ENCODE measurements around the gene WARS2.

The WARS2 gene

DNA sequence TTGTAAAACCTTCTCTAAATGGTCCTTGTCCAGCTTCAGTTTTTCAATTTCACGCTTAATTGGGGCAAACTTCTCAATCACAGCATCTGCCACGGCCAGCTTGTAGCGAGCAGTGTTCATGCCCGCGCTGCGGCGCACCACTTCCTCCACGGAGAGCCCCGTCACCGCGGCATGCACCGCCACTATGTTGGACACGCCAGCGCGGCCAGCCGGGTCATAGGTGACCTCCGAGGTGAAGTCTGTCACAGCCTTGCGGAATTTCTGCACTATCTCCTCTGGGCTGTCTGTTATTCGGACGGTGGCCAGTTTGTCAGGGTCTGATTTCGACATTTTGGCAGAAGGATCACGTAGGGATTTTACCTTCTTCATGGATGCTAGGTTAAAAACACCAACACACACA lies 107.5 kb downstream of the WARS2 start:
- H3K36me3 ChIP-seq (ENCODE audit: control insufficient read depth in 1 of 2, insufficient read depth in 2 of 2, low read length in 2 of 2), result peaks cover 0 to 3% of the 10 kb centered on the region in 2 experiments
- H3K14ac ChIP-seq (ENCODE audit: low read length), result no peak overlapping the region
- no peak overlapping the region for H2BK12ac ChIP-seq (ENCODE audit: low read length)
- no peak overlapping the region for H4K91ac ChIP-seq (ENCODE audit: low read depth, low read length)
- H3K9ac ChIP-seq (ENCODE audit: low read length), result no peak overlapping the region
- no peak overlapping the region for H2BK5ac ChIP-seq (ENCODE audit: low read depth, low read length, poor library complexity)
- H3K18ac ChIP-seq (ENCODE audit: low read length), result no peak overlapping the region
- H2AK5ac ChIP-seq (ENCODE audit: low read length), result no peak overlapping the region
- no peaks in the 10 kb centered on the region for H3K79me2 ChIP-seq (ENCODE audit: control insufficient read depth, insufficient read depth, low read length, poor library complexity)
- H3K23ac ChIP-seq (ENCODE audit: low read length), result no peak overlapping the region
- H3K27me3 ChIP-seq (ENCODE audit: insufficient read depth, low read length), result no peaks in the 10 kb centered on the region
- peaks cover 0 to 2% of the 10 kb centered on the region in 2 experiments for H3K4me1 ChIP-seq (ENCODE audit: control insufficient read depth in 1 of 2, insufficient read depth in 2 of 2, low read length in 2 of 2)
- H3K27ac ChIP-seq (ENCODE audit: low read depth, low read length), result no peak overlapping the region
- H3K79me1 ChIP-seq (ENCODE audit: low read length), result no peaks in the 10 kb centered on the region
- H3K4me3 ChIP-seq (ENCODE audit: low read depth, low read length), result no peak overlapping the region
- H3K9me3 ChIP-seq (ENCODE audit: insufficient read depth, low read depth, low read length), result no peaks in the 10 kb centered on the region
- H2AFZ ChIP-seq (ENCODE audit: insufficient read depth, low read length, poor library complexity), result no peak overlapping the region
- no peak overlapping the region for H4K8ac ChIP-seq (ENCODE audit: low read depth, low read length)
- H2BK120ac ChIP-seq (ENCODE audit: insufficient read depth, low read length, poor library complexity), result no peak overlapping the region
- peak; percentile 62 to 87 for DNase-seq
- H3K4me2 ChIP-seq (ENCODE audit: low read length), result no peak overlapping the region
- no peak overlapping the region for H4K12ac ChIP-seq (ENCODE audit: low read depth, low read length)
- no peak overlapping the region for H3K4ac ChIP-seq (ENCODE audit: low read depth, low read length)
- WGBS (ENCODE audit: extremely low coverage, insufficient coverage, insufficient read length), result no CpG with 5 or more reads among the region's 22 CpGs

DNA sequence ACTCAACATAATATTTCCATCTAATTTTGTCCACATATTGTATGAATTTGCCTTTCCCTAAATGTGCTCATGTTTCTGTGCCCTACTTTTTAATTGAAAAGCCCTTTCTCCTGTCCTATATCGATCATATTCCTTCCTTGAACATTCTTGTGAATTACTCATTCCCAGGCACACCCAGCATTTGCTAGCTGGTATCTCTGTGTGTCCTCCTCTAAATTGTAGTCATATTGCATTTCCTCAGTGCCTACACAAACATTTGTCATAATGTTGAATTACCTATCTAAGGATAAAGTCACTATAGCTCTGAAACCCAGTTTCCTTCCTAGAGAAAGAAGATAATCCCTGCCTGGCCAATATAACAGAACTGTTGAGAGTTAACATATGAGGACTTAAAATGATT lies 112.7 kb downstream of the WARS2 start:
- H2BK5ac ChIP-seq (ENCODE audit: low read depth, low read length, poor library complexity), result no peak overlapping the region
- H3K79me2 ChIP-seq (ENCODE audit: control insufficient read depth, insufficient read depth, low read length, poor library complexity), result no peaks in the 10 kb centered on the region
- no peak overlapping the region for H2AFZ ChIP-seq (ENCODE audit: insufficient read depth, low read length, poor library complexity)
- H3K4me3 ChIP-seq (ENCODE audit: low read depth, low read length), result no peak overlapping the region
- H3K18ac ChIP-seq (ENCODE audit: low read length), result no peak overlapping the region
- H2BK12ac ChIP-seq (ENCODE audit: low read length), result no peak overlapping the region
- H3K4me1 ChIP-seq (ENCODE audit: control insufficient read depth in 1 of 2, insufficient read depth in 2 of 2, low read length in 2 of 2), result no peaks in the 10 kb centered on the region
- H4K8ac ChIP-seq (ENCODE audit: low read depth, low read length), result no peak overlapping the region
- no peaks in the 10 kb centered on the region for H3K9me3 ChIP-seq (ENCODE audit: insufficient read depth, low read depth, low read length)
- H3K4me2 ChIP-seq (ENCODE audit: low read length), result no peak overlapping the region
- no peak overlapping the region for H2AK5ac ChIP-seq (ENCODE audit: low read length)
- H3K27me3 ChIP-seq (ENCODE audit: insufficient read depth, low read length), result no peaks in the 10 kb centered on the region
- no CpG with 5 or more reads among the region's 1 CpG for WGBS (ENCODE audit: extremely low coverage, insufficient coverage, insufficient read length)
- no peak overlapping the region for H3K4ac ChIP-seq (ENCODE audit: low read depth, low read length)
- no peaks in the 10 kb centered on the region for H3K79me1 ChIP-seq (ENCODE audit: low read length)
- H3K23ac ChIP-seq (ENCODE audit: low read length), result no peak overlapping the region
- H4K91ac ChIP-seq (ENCODE audit: low read depth, low read length), result no peak overlapping the region
- no peaks in the 10 kb centered on the region for H3K36me3 ChIP-seq (ENCODE audit: control insufficient read depth in 1 of 2, insufficient read depth in 2 of 2, low read length in 2 of 2)
- H2BK120ac ChIP-seq (ENCODE audit: insufficient read depth, low read length, poor library complexity), result no peak overlapping the region
- H3K14ac ChIP-seq (ENCODE audit: low read length), result no peak overlapping the region
- no peak for DNase-seq
- no peak overlapping the region for H3K27ac ChIP-seq (ENCODE audit: low read depth, low read length)
- H3K9ac ChIP-seq (ENCODE audit: low read length), result no peak overlapping the region
- no peak overlapping the region for H4K12ac ChIP-seq (ENCODE audit: low read depth, low read length)

DNA sequence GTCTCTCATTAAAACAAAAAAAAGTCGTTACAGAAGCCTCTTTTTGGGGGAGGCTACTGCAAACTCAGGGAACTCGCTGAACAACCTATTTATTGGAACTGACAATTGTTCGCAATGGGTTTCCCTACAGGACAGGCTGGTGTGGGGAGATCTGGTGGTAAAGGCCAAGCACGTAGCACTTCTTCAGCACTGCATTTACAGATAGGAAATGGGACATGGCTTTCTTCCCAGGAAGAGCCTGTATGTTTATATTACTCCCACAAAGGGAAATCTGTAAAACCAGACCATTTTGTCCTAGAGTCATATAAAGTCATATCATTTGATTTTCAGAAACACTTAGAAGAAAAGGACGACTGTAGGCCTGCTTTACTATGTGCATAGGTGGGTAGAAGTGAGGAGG lies 113.5 kb downstream of the WARS2 start:
- H2AFZ ChIP-seq (ENCODE audit: insufficient read depth, low read length, poor library complexity), result no peak overlapping the region
- H3K36me3 ChIP-seq (ENCODE audit: control insufficient read depth in 1 of 2, insufficient read depth in 2 of 2, low read length in 2 of 2), result no peaks in the 10 kb centered on the region
- no peaks in the 10 kb centered on the region for H3K4me1 ChIP-seq (ENCODE audit: control insufficient read depth in 1 of 2, insufficient read depth in 2 of 2, low read length in 2 of 2)
- H3K9ac ChIP-seq (ENCODE audit: low read length), result no peak overlapping the region
- no peak overlapping the region for H2BK120ac ChIP-seq (ENCODE audit: insufficient read depth, low read length, poor library complexity)
- WGBS (ENCODE audit: extremely low coverage, insufficient coverage, insufficient read length), result no CpG with 5 or more reads among the region's 5 CpGs
- H4K8ac ChIP-seq (ENCODE audit: low read depth, low read length), result no peak overlapping the region
- no peak for DNase-seq
- no peak overlapping the region for H3K4me3 ChIP-seq (ENCODE audit: low read depth, low read length)
- no peak overlapping the region for H3K27ac ChIP-seq (ENCODE audit: low read depth, low read length)
- H2BK5ac ChIP-seq (ENCODE audit: low read depth, low read length, poor library complexity), result no peak overlapping the region
- H3K18ac ChIP-seq (ENCODE audit: low read length), result no peak overlapping the region
- H2BK12ac ChIP-seq (ENCODE audit: low read length), result no peak overlapping the region
- H3K4me2 ChIP-seq (ENCODE audit: low read length), result no peak overlapping the region
- no peak overlapping the region for H3K4ac ChIP-seq (ENCODE audit: low read depth, low read length)
- no peaks in the 10 kb centered on the region for H3K9me3 ChIP-seq (ENCODE audit: insufficient read depth, low read depth, low read length)
- no peak overlapping the region for H4K12ac ChIP-seq (ENCODE audit: low read depth, low read length)
- no peaks in the 10 kb centered on the region for H3K79me2 ChIP-seq (ENCODE audit: control insufficient read depth, insufficient read depth, low read length, poor library complexity)
- H3K14ac ChIP-seq (ENCODE audit: low read length), result no peak overlapping the region
- H3K27me3 ChIP-seq (ENCODE audit: insufficient read depth, low read length), result no peaks in the 10 kb centered on the region
- H4K91ac ChIP-seq (ENCODE audit: low read depth, low read length), result no peak overlapping the region
- no peak overlapping the region for H2AK5ac ChIP-seq (ENCODE audit: low read length)
- no peaks in the 10 kb centered on the region for H3K79me1 ChIP-seq (ENCODE audit: low read length)
- H3K23ac ChIP-seq (ENCODE audit: low read length), result no peak overlapping the region

DNA sequence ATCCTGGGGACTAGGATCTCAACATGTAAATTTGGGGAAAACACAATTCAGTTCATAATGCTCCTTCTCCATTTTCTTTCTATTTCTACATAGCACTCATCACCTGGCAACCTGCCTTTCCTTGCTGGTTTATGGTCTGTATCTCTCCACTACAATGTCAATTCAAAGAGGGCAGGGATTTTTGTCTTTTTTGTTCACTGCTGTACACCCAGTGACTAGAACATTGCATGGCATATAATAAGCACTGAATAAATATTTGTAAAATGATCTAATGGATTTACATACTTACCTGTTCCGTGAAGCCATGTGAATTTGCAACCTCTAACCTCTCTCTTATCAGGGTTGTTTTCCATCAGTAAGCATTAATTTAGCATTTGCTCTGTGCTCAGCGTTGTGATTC lies 124.9 kb downstream of the WARS2 start:
- H3K4ac ChIP-seq (ENCODE audit: low read depth, low read length), result no peak overlapping the region
- H3K14ac ChIP-seq (ENCODE audit: low read length), result no peak overlapping the region
- no peak overlapping the region for H3K9ac ChIP-seq (ENCODE audit: low read length)
- no peak overlapping the region for H2AK5ac ChIP-seq (ENCODE audit: low read length)
- no peak for DNase-seq
- no peak overlapping the region for H3K23ac ChIP-seq (ENCODE audit: low read length)
- no peak overlapping the region for H3K18ac ChIP-seq (ENCODE audit: low read length)
- no peak overlapping the region for H3K4me2 ChIP-seq (ENCODE audit: low read length)
- no peaks in the 10 kb centered on the region for H3K79me1 ChIP-seq (ENCODE audit: low read length)
- no peaks in the 10 kb centered on the region for H3K36me3 ChIP-seq (ENCODE audit: control insufficient read depth in 1 of 2, insufficient read depth in 2 of 2, low read length in 2 of 2)
- H2AFZ ChIP-seq (ENCODE audit: insufficient read depth, low read length, poor library complexity), result no peak overlapping the region
- no peak overlapping the region for H2BK12ac ChIP-seq (ENCODE audit: low read length)
- no peak overlapping the region for H4K8ac ChIP-seq (ENCODE audit: low read depth, low read length)
- H3K27ac ChIP-seq (ENCODE audit: low read depth, low read length), result no peak overlapping the region
- no peak overlapping the region for H3K4me3 ChIP-seq (ENCODE audit: low read depth, low read length)
- no peaks in the 10 kb centered on the region for H3K79me2 ChIP-seq (ENCODE audit: control insufficient read depth, insufficient read depth, low read length, poor library complexity)
- no CpG with 5 or more reads among the region's 2 CpGs for WGBS (ENCODE audit: extremely low coverage, insufficient coverage, insufficient read length)
- no peaks in the 10 kb centered on the region for H3K27me3 ChIP-seq (ENCODE audit: insufficient read depth, low read length)
- no peak overlapping the region for H4K12ac ChIP-seq (ENCODE audit: low read depth, low read length)
- H2BK120ac ChIP-seq (ENCODE audit: insufficient read depth, low read length, poor library complexity), result no peak overlapping the region
- no peak overlapping the region for H2BK5ac ChIP-seq (ENCODE audit: low read depth, low read length, poor library complexity)
- H4K91ac ChIP-seq (ENCODE audit: low read depth, low read length), result no peak overlapping the region
- H3K4me1 ChIP-seq (ENCODE audit: control insufficient read depth in 1 of 2, insufficient read depth in 2 of 2, low read length in 2 of 2), result peaks cover 0 to 4% of the 10 kb centered on the region in 2 experiments
- H3K9me3 ChIP-seq (ENCODE audit: insufficient read depth, low read depth, low read length), result no peaks in the 10 kb centered on the region

Measured in trophoblast cell (in vitro differentiated cells and primary cell).